Measurements from ENCODE around the gene C2orf72.

- TF ChIP-seq EZH2 (IDR thresholded peaks at IDR 0.05; ENCODE audit: borderline replicate concordance, insufficient read depth, low read depth, low read length, poor library complexity, severe bottlenecking), result no peak
- no peak for TF ChIP-seq CTCF (IDR thresholded peaks at IDR 0.05)
Measured at GRCh38 chr2:231062776-231063175, 25.5 kb downstream of the C2orf72 start.

All from B cell (primary cell).